Fibroblast of lung (primary cell): Measurements from ENCODE around the gene TLN1. TPM values are rescaled to one million over a fixed set of nuclear protein-coding genes. Genes with fewer than 3 reads are reported as not detected.

Experiments used
- DNase-seq, 2 donors: peaks; one replicate each; pipeline versions ENCODE4 v3.0.0 to v3.0.0-alpha.2; 2010; ENCODE audit warnings: low read depth in 2 of 2
- H2AFZ ChIP-seq: 2 replicates; pipeline ENCODE4 v1.5.1; 2012; ENCODE audit warnings: low read length, control low read depth, inconsistent platforms
- H3K27ac ChIP-seq: 2 replicates; pipeline ENCODE4 v1.5.1; 2011; ENCODE audit warnings: low read length, control low read depth; ENCODE audit not compliant: insufficient read depth
- H3K27me3 ChIP-seq: 2 replicates; pipeline ENCODE4 v1.5.1; 2011; ENCODE audit warnings: mild to moderate bottlenecking, low read length; ENCODE audit not compliant: control insufficient read depth, insufficient read depth
- H3K36me3 ChIP-seq: 2 replicates; pipeline ENCODE4 v1.5.1; 2011; ENCODE audit warnings: low read length; ENCODE audit not compliant: control insufficient read depth, insufficient read depth
- H3K4me1 ChIP-seq: 2 replicates; pipeline ENCODE4 v1.5.1; 2011; ENCODE audit warnings: low read length; ENCODE audit not compliant: control insufficient read depth, insufficient read depth; ENCODE audit errors: extremely low read depth
- H3K4me2 ChIP-seq: 2 replicates; pipeline ENCODE4 v1.5.1; 2011; ENCODE audit warnings: low read length, control low read depth; ENCODE audit not compliant: insufficient read depth; ENCODE audit errors: extremely low read depth
- H3K4me3 ChIP-seq, 4 experiments: fragments of 200-600 bp in 1 of 4; sonication (generic) in 1 of 4; replicated peaks in 1 of 4; 2 replicates each; pipeline ENCODE4 v1.5.1; 2011 to 2016; ENCODE audit warnings: low read length in 4 of 4, low read depth in 3 of 4, mild to moderate bottlenecking in 3 of 4, control low read depth in 2 of 4, inconsistent platforms in 1 of 4, mixed read lengths in 1 of 4; ENCODE audit not compliant: insufficient read depth in 1 of 4; ENCODE audit errors: control extremely low read depth in 1 of 4
- H3K79me2 ChIP-seq: 2 replicates; pipeline ENCODE4 v1.5.1; 2012; ENCODE audit warnings: mild to moderate bottlenecking, low read length, inconsistent platforms; ENCODE audit not compliant: control insufficient read depth, insufficient read depth
- H3K9ac ChIP-seq: 2 replicates; pipeline ENCODE4 v1.5.1; 2011; ENCODE audit warnings: mild to moderate bottlenecking, low read length, control low read depth; ENCODE audit not compliant: insufficient read depth
- H3K9me3 ChIP-seq: 2 replicates; pipeline ENCODE4 v1.5.1; 2012; ENCODE audit warnings: low read depth, low read length; ENCODE audit not compliant: control insufficient read depth, insufficient read depth
- H4K20me1 ChIP-seq: 2 replicates; pipeline ENCODE4 v1.5.1; 2011; ENCODE audit warnings: low read length; ENCODE audit not compliant: control insufficient read depth, insufficient read depth; ENCODE audit errors: extremely low read depth
- EZH2 ChIP-seq: IDR thresholded peaks from 2 replicates; pipeline ENCODE4 v1.5.1; 2012; ENCODE audit warnings: low read length, control low read depth, mild to moderate bottlenecking; ENCODE audit errors: missing control alignments
- polyA plus RNA-seq, 2 donors: library from polyadenylated mRNA; depleted of rRNA in 1 of 2; stranded (reverse) in 1 of 2; unstranded in 1 of 2; fragments of >200 nt; gene quantifications; 2 replicates each; pipeline ENCODE4 v1.2.1, GENCODE V29; 2011 to 2012; ENCODE audit warnings: missing spikeins in 1 of 2
- total RNA-seq: library from RNA; depleted of rRNA; stranded (reverse); fragments of >200 nt; gene quantifications from 2 replicates; pipeline ENCODE4 v1.2.1, GENCODE V29; 2014
- TF ChIP-seq, protein P1 (sequence below), 2 donors: IDR thresholded peaks in 1 of 2; conservative IDR thresholded peaks in 1 of 2; 1 replicate in 1 of 2; 2 replicates in 1 of 2; pipeline ENCODE4 v1.5.1; 2011 to 2012; ENCODE audit warnings: low read length in 2 of 2, control low read depth in 1 of 2, inconsistent platforms in 1 of 2, low read depth in 1 of 2, mild to moderate bottlenecking in 1 of 2

The TLN1 gene
- total and polyA plus RNA-seq, 2 donors (not counting 1 experiment from before 2014, with no cell fraction given), result 214 to 405 TPM

DNA sequence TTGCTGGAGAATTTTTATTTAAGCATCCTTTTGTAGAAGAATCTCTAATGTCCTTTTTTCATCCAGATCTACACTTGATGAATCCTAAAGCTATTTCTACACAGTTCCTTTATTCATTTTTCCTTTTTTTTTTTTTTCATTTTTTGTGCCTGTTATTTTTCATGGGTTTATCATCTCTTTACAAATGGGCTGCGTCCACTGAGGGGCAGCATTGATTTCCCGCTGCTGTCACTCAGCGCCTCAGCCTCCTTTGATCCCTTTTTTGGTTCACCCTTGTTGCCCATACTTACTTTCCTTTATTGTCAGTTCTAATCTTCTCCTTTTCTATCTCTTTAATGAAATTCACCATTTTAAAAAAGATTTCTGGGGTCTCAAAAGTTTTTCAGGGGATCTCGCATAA, 27.8 kb upstream of the TLN1 start:
- H3K4me1 ChIP-seq, result peaks cover 7% of the 10 kb centered on the region
- H3K9ac ChIP-seq, result no peak overlapping the region
- peaks cover 2% of the 10 kb centered on the region for H3K27me3 ChIP-seq
- H2AFZ ChIP-seq, result no peak overlapping the region
- DNase-seq, result no peak
- H4K20me1 ChIP-seq, result no peaks in the 10 kb centered on the region
- H3K4me2 ChIP-seq, result no peak overlapping the region
- no peaks in the 10 kb centered on the region for H3K36me3 ChIP-seq
- no peak overlapping the region for H3K27ac ChIP-seq
- no peaks in the 10 kb centered on the region for H3K9me3 ChIP-seq
- H3K79me2 ChIP-seq, result no peaks in the 10 kb centered on the region
- TF ChIP-seq EZH2, result no peak
- TF ChIP-seq, protein P1, sequence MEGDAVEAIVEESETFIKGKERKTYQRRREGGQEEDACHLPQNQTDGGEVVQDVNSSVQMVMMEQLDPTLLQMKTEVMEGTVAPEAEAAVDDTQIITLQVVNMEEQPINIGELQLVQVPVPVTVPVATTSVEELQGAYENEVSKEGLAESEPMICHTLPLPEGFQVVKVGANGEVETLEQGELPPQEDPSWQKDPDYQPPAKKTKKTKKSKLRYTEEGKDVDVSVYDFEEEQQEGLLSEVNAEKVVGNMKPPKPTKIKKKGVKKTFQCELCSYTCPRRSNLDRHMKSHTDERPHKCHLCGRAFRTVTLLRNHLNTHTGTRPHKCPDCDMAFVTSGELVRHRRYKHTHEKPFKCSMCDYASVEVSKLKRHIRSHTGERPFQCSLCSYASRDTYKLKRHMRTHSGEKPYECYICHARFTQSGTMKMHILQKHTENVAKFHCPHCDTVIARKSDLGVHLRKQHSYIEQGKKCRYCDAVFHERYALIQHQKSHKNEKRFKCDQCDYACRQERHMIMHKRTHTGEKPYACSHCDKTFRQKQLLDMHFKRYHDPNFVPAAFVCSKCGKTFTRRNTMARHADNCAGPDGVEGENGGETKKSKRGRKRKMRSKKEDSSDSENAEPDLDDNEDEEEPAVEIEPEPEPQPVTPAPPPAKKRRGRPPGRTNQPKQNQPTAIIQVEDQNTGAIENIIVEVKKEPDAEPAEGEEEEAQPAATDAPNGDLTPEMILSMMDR (conservative IDR thresholded peaks at IDR 0.05 in 1 of 2, IDR thresholded peaks at IDR 0.05 in 1 of 2; ENCODE audit: low read depth in 1 of 2, low read length in 2 of 2), result no peak
- H3K4me3 ChIP-seq, result no peak overlapping the region

DNA sequence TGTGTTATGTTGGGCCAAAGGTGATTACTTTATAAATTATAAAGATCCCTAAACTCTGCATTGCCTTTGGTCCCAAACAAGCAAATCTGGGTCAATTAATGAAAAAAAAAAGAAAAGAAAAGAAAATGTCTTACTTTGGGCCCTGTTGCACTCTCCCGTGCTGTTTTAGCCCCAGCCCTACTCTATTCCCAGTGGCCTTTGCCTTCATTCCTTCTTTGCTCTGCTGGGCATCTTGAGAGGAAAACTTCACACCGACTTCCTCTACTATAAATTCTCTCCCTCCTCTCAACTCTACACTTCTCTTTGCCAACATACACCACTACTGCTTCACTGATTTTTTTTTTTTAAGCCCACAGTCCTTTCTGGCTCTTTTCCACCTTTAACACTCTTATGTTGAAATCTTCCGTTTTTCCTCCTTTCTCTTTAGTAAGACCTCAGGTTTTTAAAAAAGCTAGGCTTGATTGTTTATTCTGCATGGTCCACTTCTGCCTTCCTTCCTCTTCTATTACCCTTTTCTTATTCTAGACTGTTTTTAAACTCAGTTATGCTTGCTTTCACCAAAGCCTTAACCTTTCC, 26.6 kb upstream of the TLN1 start:
- Histone ChIP-seq H3K27me3 (peaks cover 2% of the 10 kb centered on the region), H3K36me3 (no peaks in the 10 kb centered on the region), H3K9ac (no peak overlapping the region), H3K4me2 (no peak overlapping the region), H2AFZ (no peak overlapping the region), H3K4me1 (peaks cover 7% of the 10 kb centered on the region), H3K9me3 (no peaks in the 10 kb centered on the region), H4K20me1 (no peaks in the 10 kb centered on the region), H3K79me2 (no peaks in the 10 kb centered on the region), H3K4me3 (no peak overlapping the region), H3K27ac (no peak overlapping the region)
- TF ChIP-seq, protein P1 (conservative IDR thresholded peaks at IDR 0.05 in 1 of 2, IDR thresholded peaks at IDR 0.05 in 1 of 2; ENCODE audit: low read depth in 1 of 2, low read length in 2 of 2), result no peak
- no peak for TF ChIP-seq EZH2
- peak in 1 of 2 donors; percentile 44 for DNase-seq

DNA sequence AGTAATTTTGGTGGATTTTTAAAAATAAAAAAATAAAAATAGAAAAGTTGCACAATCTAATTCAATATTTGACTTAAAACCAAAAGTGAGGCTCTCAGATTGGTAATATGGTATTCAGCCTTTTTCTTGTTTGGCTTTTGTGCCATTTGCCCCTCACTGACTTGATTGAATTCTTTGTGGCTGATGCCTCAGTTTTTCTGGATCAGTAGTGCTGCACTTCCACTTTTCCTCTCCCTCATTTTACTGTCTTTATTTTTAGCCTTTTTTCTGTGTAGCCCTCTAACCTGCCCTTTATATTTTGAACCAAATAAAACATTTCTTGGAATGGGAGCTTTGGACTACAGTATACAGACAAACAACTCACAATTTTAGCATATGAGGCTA, 25.9 kb upstream of the TLN1 start:
- Histone ChIP-seq H2AFZ (no peak overlapping the region), H3K36me3 (peaks cover 2% of the 10 kb centered on the region), H3K9ac (no peak overlapping the region), H3K27ac (no peak overlapping the region), H3K4me1 (peaks cover 7% of the 10 kb centered on the region), H3K9me3 (no peaks in the 10 kb centered on the region), H4K20me1 (no peaks in the 10 kb centered on the region), H3K79me2 (no peaks in the 10 kb centered on the region), H3K4me3 (no peak overlapping the region), H3K27me3 (peaks cover 2% of the 10 kb centered on the region), H3K4me2 (no peak overlapping the region)
- TF ChIP-seq, protein P1 (conservative IDR thresholded peaks at IDR 0.05 in 1 of 2, IDR thresholded peaks at IDR 0.05 in 1 of 2; ENCODE audit: low read depth in 1 of 2, low read length in 2 of 2), result no peak
- no peak for TF ChIP-seq EZH2
- DNase-seq, result no peak
